H1 (cell line): ENCODE data around the gene NRIP2. TPM values are rescaled to one million over a fixed set of nuclear protein-coding genes. Genes with fewer than 3 reads are reported as not detected.
A peak's percentile ranks its signal among the peaks of the same experiment; 100 is the strongest.

Experiments used
- CTCF ChIA-PET: fragments of 300-600 bp; sonication (Branson Sonifier 250); formaldehyde crosslinking; loops from one replicate; lab custom pipeline; 2021; ENCODE audit not compliant: partially characterized antibody; lab: Charles Lee
- POLR2A ChIA-PET: fragments of 300-600 bp; sonication (Branson Sonifier 250); formaldehyde crosslinking; loops from one replicate; lab custom pipeline; 2021; ENCODE audit warnings: inconsistent platforms; ENCODE audit not compliant: partially characterized antibody; lab: Charles Lee
- DNase-seq, 2 experiments: peaks; one replicate each; pipeline versions ENCODE4 v3.0.0 to v3.0.0-alpha.2; 2010 to 2022; ENCODE audit warnings: low spot score in 2 of 2, low read depth in 1 of 2, mixed read lengths in 1 of 2
- FAIRE-seq: peaks from 2 replicates; lab custom pipeline; 2011; peaks lifted over from hg19 to GRCh38; lab: Jason Lieb, UNC
- H2AFZ ChIP-seq: 2 replicates; pipeline ENCODE4 v1.8.1; 2012; ENCODE audit warnings: low read length, inconsistent platforms
- H2AK5ac ChIP-seq: 2 replicates; pipeline ENCODE4 v1.6.1; 2013; ENCODE audit warnings: low read depth, low read length
- H2BK120ac ChIP-seq: replicated peaks from 2 replicates; pipeline ENCODE3; 2013; ENCODE audit warnings: low read depth, low read length, inconsistent platforms
- H2BK12ac ChIP-seq: 2 replicates; pipeline ENCODE4 v1.6.1; 2013; ENCODE audit warnings: low read depth, low read length
- H2BK15ac ChIP-seq: 2 replicates; pipeline ENCODE4 v1.6.1; 2013; ENCODE audit warnings: low read length
- H2BK20ac ChIP-seq: 2 replicates; pipeline ENCODE4 v1.6.1; 2013; ENCODE audit warnings: low read length
- H2BK5ac ChIP-seq: 2 replicates; pipeline ENCODE4 v1.6.1; 2013; ENCODE audit warnings: low read depth, low read length
- H3K14ac ChIP-seq: 2 replicates; pipeline ENCODE4 v1.6.1; 2013; ENCODE audit warnings: inconsistent platforms; ENCODE audit not compliant: insufficient read length
- H3K18ac ChIP-seq: 2 replicates; pipeline ENCODE4 v1.6.1; 2013; ENCODE audit warnings: low read length; ENCODE audit errors: extremely low read depth
- H3K23ac ChIP-seq: 2 replicates; pipeline ENCODE4 v1.6.1; 2013; ENCODE audit warnings: inconsistent platforms; ENCODE audit not compliant: insufficient read length
- H3K23me2 ChIP-seq: 2 replicates; pipeline ENCODE4 v1.6.1; 2013; ENCODE audit warnings: low read depth, low read length
- H3K27ac ChIP-seq: 2 replicates; pipeline ENCODE4 v1.6.1; 2011; ENCODE audit warnings: low read depth, low read length, inconsistent platforms
- H3K27me3 ChIP-seq, 4 experiments: replicated peaks in 1 of 4; 1 replicate in 1 of 4; 2 replicates in 3 of 4; pipeline versions ENCODE4 v1.6.1 to v1.8.1; 2011 to 2013; ENCODE audit warnings: low read length in 3 of 4, mild to moderate bottlenecking in 3 of 4, inconsistent platforms in 2 of 4, mixed read lengths in 2 of 4, moderate library complexity in 1 of 4; ENCODE audit not compliant: control insufficient read depth in 3 of 4, insufficient read depth in 3 of 4; ENCODE audit errors: extremely low read depth in 1 of 4
- H3K36me3 ChIP-seq, 4 experiments: 2 replicates each; pipeline versions ENCODE4 v1.6.1 to v1.8.1; 2011 to 2013; ENCODE audit warnings: mild to moderate bottlenecking in 4 of 4, low read length in 3 of 4, moderate library complexity in 2 of 4, control low read depth in 1 of 4, inconsistent platforms in 1 of 4; ENCODE audit not compliant: insufficient read depth in 4 of 4, control insufficient read depth in 2 of 4
- H3K4ac ChIP-seq: replicated peaks from 2 replicates; pipeline ENCODE3; 2013; ENCODE audit warnings: low read length, low read depth, mixed read lengths, inconsistent platforms; ENCODE audit not compliant: insufficient read length
- H3K4me1 ChIP-seq, 4 experiments: replicated peaks in 1 of 4; 1 replicate in 1 of 4; 2 replicates in 3 of 4; pipeline versions ENCODE4 v1.6.1 to v1.8.1; 2011 to 2013; ENCODE audit warnings: low read length in 3 of 4, inconsistent platforms in 2 of 4, mixed read lengths in 1 of 4; ENCODE audit not compliant: insufficient read depth in 4 of 4, control insufficient read depth in 3 of 4
- H3K4me2 ChIP-seq, 2 experiments: 2 replicates each; pipeline versions ENCODE4 v1.6.1 to v1.8.1; 2011 to 2013; ENCODE audit warnings: low read depth in 2 of 2, low read length in 2 of 2, control low read depth in 1 of 2, inconsistent platforms in 1 of 2, mild to moderate bottlenecking in 1 of 2; ENCODE audit not compliant: insufficient read depth in 1 of 2
- H3K4me3 ChIP-seq, 4 experiments: fragments of 200-600, 300-600 bp in 1 of 4; sonication (generic), shearing (Covaris generic), sonication (Bioruptor Twin) in 1 of 4; 2 replicates each; pipeline versions ENCODE4 v1.5.1 to v1.8.1; 2011 to 2016; ENCODE audit warnings: low read length in 4 of 4, low read depth in 3 of 4, control low read depth in 2 of 4, inconsistent platforms in 2 of 4, mild to moderate bottlenecking in 2 of 4, mixed read lengths in 1 of 4, moderate library complexity in 1 of 4; ENCODE audit not compliant: insufficient read depth in 2 of 4; ENCODE audit errors: extremely low read depth in 1 of 4
- H3K56ac ChIP-seq: replicated peaks from 2 replicates; pipeline ENCODE3; 2013; ENCODE audit warnings: low read depth, mild to moderate bottlenecking, mixed read lengths, low read length, inconsistent platforms; ENCODE audit not compliant: insufficient read length
- H3K79me1 ChIP-seq: 2 replicates; pipeline ENCODE4 v1.6.1; 2013; ENCODE audit warnings: low read depth, low read length, control low read depth
- H3K79me2 ChIP-seq, 2 experiments: 2 replicates each; pipeline versions ENCODE4 v1.6.1 to v1.8.1; 2012 to 2013; ENCODE audit warnings: low read length in 2 of 2, mild to moderate bottlenecking in 2 of 2, inconsistent platforms in 1 of 2; ENCODE audit not compliant: insufficient read depth in 2 of 2, control insufficient read depth in 1 of 2
- H3K9ac ChIP-seq, 4 experiments: replicated peaks in 1 of 4; 1 replicate in 1 of 4; 2 replicates in 3 of 4; pipeline versions ENCODE4 v1.6.1 to v1.8.1; 2011 to 2013; ENCODE audit warnings: low read depth in 3 of 4, low read length in 3 of 4, control low read depth in 2 of 4, mild to moderate bottlenecking in 2 of 4, moderate library complexity in 2 of 4, inconsistent platforms in 1 of 4; ENCODE audit errors: extremely low read depth in 1 of 4
- H3K9me3 ChIP-seq, 2 experiments: 2 replicates each; pipeline versions ENCODE4 v1.6.1 to v1.8.1; 2012 to 2013; ENCODE audit warnings: mild to moderate bottlenecking in 2 of 2, moderate library complexity in 2 of 2, control low read depth in 1 of 2, inconsistent platforms in 1 of 2, low read depth in 1 of 2, low read length in 1 of 2, mixed read lengths in 1 of 2; ENCODE audit not compliant: insufficient read depth in 2 of 2
- H4K20me1 ChIP-seq, 2 experiments: replicated peaks in 1 of 2; 2 replicates each; pipeline versions ENCODE3 to v1.8.1; 2011 to 2013; ENCODE audit warnings: inconsistent platforms in 2 of 2, low read length in 2 of 2, mild to moderate bottlenecking in 1 of 2; ENCODE audit not compliant: insufficient read depth in 2 of 2, control insufficient read depth in 1 of 2
- H4K5ac ChIP-seq: 2 replicates; pipeline ENCODE4 v1.6.1; 2013; ENCODE audit warnings: low read length, low read depth, mixed read lengths, inconsistent platforms; ENCODE audit not compliant: insufficient read length
- H4K8ac ChIP-seq: 2 replicates; pipeline ENCODE4 v1.8.0; 2013; ENCODE audit warnings: mild to moderate bottlenecking, moderate library complexity, low read length, inconsistent platforms; ENCODE audit not compliant: insufficient read depth; ENCODE audit errors: extremely low read depth
- H4K91ac ChIP-seq: replicated peaks from 2 replicates; pipeline ENCODE3; 2013; ENCODE audit warnings: low read length, mixed read lengths, inconsistent platforms; ENCODE audit not compliant: insufficient read length
- ASH2L ChIP-seq: fragments of 200-600, 300-600 bp; sonication (generic); IDR thresholded peaks from one replicate; pipeline ENCODE4 v1.7.1; 2017; ENCODE audit warnings: low read length
- ATF2 ChIP-seq: IDR thresholded peaks from 2 replicates; pipeline ENCODE4 v1.6.1; 2012; ENCODE audit warnings: low read length, inconsistent platforms
- BACH1 ChIP-seq: IDR thresholded peaks from 2 replicates; pipeline ENCODE4 v1.6.1; 2012; ENCODE audit warnings: low read length, improper control_type of control experiment
- KDM4A ChIP-seq: IDR thresholded peaks from one replicate; pipeline ENCODE4 v1.7.1; 2012; ENCODE audit warnings: low read depth, mild to moderate bottlenecking, moderate library complexity, low read length, inconsistent platforms; ENCODE audit not compliant: severe bottlenecking
- KDM5A ChIP-seq: fragments of 200-600 bp; IDR thresholded peaks from 2 replicates; pipeline ENCODE4 v1.7.1; 2012; ENCODE audit warnings: mild to moderate bottlenecking, low read length, inconsistent platforms, mixed read lengths
- SIN3A ChIP-seq, 2 experiments: IDR thresholded peaks in 1 of 2; conservative IDR thresholded peaks in 1 of 2; 2 replicates each; pipeline ENCODE4 v1.6.1; 2011 to 2012; ENCODE audit warnings: low read length in 2 of 2, improper control_type of control experiment in 1 of 2, low read depth in 1 of 2, mild to moderate bottlenecking in 1 of 2
- TAF7 ChIP-seq: optimal IDR thresholded peaks from 2 replicates; pipeline ENCODE3; 2011; ENCODE audit warnings: low read depth, mild to moderate bottlenecking, inconsistent platforms, low read length, moderate library complexity, borderline replicate concordance
- ZNF274 ChIP-seq: IDR thresholded peaks from 2 replicates; pipeline ENCODE4 v1.7.0; 2012; ENCODE audit warnings: low read length, borderline replicate concordance; ENCODE audit errors: extremely low read depth
- WGBS, 2 experiments: shearing (Covaris generic) in 1 of 2; methylation state at CpG; one replicate each; pipeline versions ENCODE4 v1.1.6 to v1.1.7; 2013 to 2015; ENCODE audit warnings: low lambda C conversion rate in 2 of 2, mixed read lengths in 2 of 2, inconsistent platforms in 1 of 2, low coverage in 1 of 2, missing lambda C conversion rate in 1 of 2; ENCODE audit not compliant: insufficient replicate concordance in 2 of 2, insufficient coverage in 1 of 2, insufficient read length in 1 of 2; ENCODE audit errors: extremely low coverage in 1 of 2, missing lambda C conversion rate in 1 of 2; 5-methylcytosine and 5-hydroxymethylcytosine counted together
- polyA plus RNA-seq, 7 experiments: library from polyadenylated mRNA; depleted of rRNA in 3 of 7; stranded (reverse) in 5 of 7; unstranded in 2 of 7; fragments of >200 nt in 5 of 7; fragments of 200-250 nt in 2 of 7; gene quantifications; 1 replicate in 5 of 7; 2 replicates in 1 of 7; 4 replicates in 1 of 7; pipeline versions ENCODE4 v1.2.1 to v1.2.3, GENCODE V29; 2011 to 2013; ENCODE audit warnings: missing spikeins in 2 of 7, mixed read lengths in 2 of 7
- total RNA-seq: library from RNA; stranded (reverse); fragmentation: NEBNext Ultra II Directional; extraction: Animal tissue kit (Norgen Biotek cat#: 25700); gene quantifications from 2 replicates; pipeline ENCODE4 v1.2.1, GENCODE V29; 2021

NRIP2 gene
- total and polyA plus RNA-seq, 2 of the 8 experiments (the other 6 are each of a cell fraction or from before 2014, with no cell fraction given) = 0.06 TPM; not detected in 1

- Histone ChIP-seq H4K20me1 (no peaks in the 10 kb centered on the region), H3K27me3 (no peaks in the 10 kb centered on the region), H2AFZ (peak within 1 kb of the TSS; percentile 92), H2AK5ac (no peak within 1 kb of the TSS; the same call in 1 of the 2 replicates), H3K9ac (peak within 1 kb of the TSS; percentile 86 to 99 (median 94)), H3K4me2 (peak within 1 kb of the TSS; percentile 55 to 68), H3K14ac (no peak within 1 kb of the TSS), H2BK120ac (peak within 1 kb of the TSS; percentile 18), H4K8ac (peak within 1 kb of the TSS; percentile 98; the same call in 1 of the 2 replicates), H3K79me2 (peaks cover 0 to 26% of the 10 kb centered on the region in 2 experiments; a peak in 2 of 4 replicates), H3K4me1 (peaks cover 0 to 3% (median 0%) of the 10 kb centered on the region in 4 experiments; a peak in 3 of 7 replicates), H3K23ac (no peak within 1 kb of the TSS), H3K79me1 (no peaks in the 10 kb centered on the region; the same call in 1 of the 2 replicates), H4K5ac (peak within 1 kb of the TSS; percentile 91), H3K23me2 (0 out of 2 replicates have a peak, but pooled peaks cover 3% of the 10 kb centered on the region), H3K4ac (no peak within 1 kb of the TSS), H3K36me3 (no peaks in the 10 kb centered on the region; a peak in 2 of 8 replicates), H3K27ac (peak within 1 kb of the TSS; percentile 97), H4K91ac (peak within 1 kb of the TSS; percentile 95), H2BK12ac (peak within 1 kb of the TSS; percentile 76; the same call in 1 of the 2 replicates), H3K9me3 (no peaks in the 10 kb centered on the region), H2BK20ac (no peak within 1 kb of the TSS), H2BK5ac (peak within 1 kb of the TSS; percentile 100), H2BK15ac (peak within 1 kb of the TSS; percentile 34), H3K18ac (peak within 1 kb of the TSS; percentile 99), H3K4me3 (peak within 1 kb of the TSS; percentile 52 to 94 (median 72)), H3K56ac (peak within 1 kb of the TSS; percentile 73)
- peak; percentile 96 for DNase-seq
- ChIA-PET POLR2A (interaction anchor here (0.6 to 6.4 kb wide), 22 partner anchors 9 to 151 kb away, joined by 3 to 54 read pairs (median 4); partner anchors contain the start of genes FKBP4, NRIP2, TEAD4 and TEX52), CTCF (interaction anchor here (0.6 to 3.4 kb wide), 18 partner anchors 12 to 258 kb away, joined by 3 to 19 read pairs (median 4); partner anchors contain the start of genes NRIP2 and TEX52)
- peak; percentile 83 for FAIRE-seq
- WGBS, 2 experiments = 1% methylated on average over 48 of the region's 48 CpGs; no CpG with 5 or more reads in 1 of the 2 experiments
- TF ChIP-seq TAF7 = peak; percentile 91
- TF ChIP-seq SIN3A (conservative IDR thresholded peaks at IDR 0.05 in 1 of 2, IDR thresholded peaks at IDR 0.05 in 1 of 2; ENCODE audit: low read depth in 1 of 2, low read length in 2 of 2) = peak; percentile 66 to 93; a peak in 3 of 4 replicates
- TF ChIP-seq ZNF274 = no peak
- TF ChIP-seq ASH2L = peak; percentile 91
- TF ChIP-seq ATF2 = peak; percentile 92
- TF ChIP-seq BACH1 = no peak
- TF ChIP-seq KDM4A = peak; percentile 68
- TF ChIP-seq KDM5A = 0 out of 2 replicates have a peak, but pooled peaks have one; percentile 33
Measured at GRCh38 chr12:2812290-2813213, 22.3 kb downstream of the NRIP2 start, which contains the start of gene ITFG2. ITFG2 (plus strand) TSS chr12:2812668; CDS start chr12:2812761, 93 bp downstream.
